Lower leg skin (tissue), 4 donors: Measurements from ENCODE around the gene SH3D19. TPM values are rescaled to one million over a fixed set of nuclear protein-coding genes. Genes with fewer than 3 reads are reported as not detected.

Experiments used
- DNase-seq, 2 donors: peaks; one replicate each; pipeline ENCODE4 v3.0.0-alpha.2; 2019; ENCODE audit warnings: low spot score in 2 of 2
- H3K4me3 ChIP-seq: fragments of 200-600 bp; sonication (generic); 2 replicates; pipeline ENCODE4 v1.5.1; 2017; ENCODE audit warnings: mild to moderate bottlenecking, low read depth; ENCODE audit not compliant: poor library complexity, severe bottlenecking
- CTCF ChIP-seq, 3 donors: fragments of 450-650 bp; IDR thresholded peaks; one replicate each; pipeline ENCODE4 v1.5.1; 2016; ENCODE audit warnings: antibody characterized with exemption in 3 of 3, mild to moderate bottlenecking in 3 of 3, moderate library complexity in 2 of 3
- POLR2A ChIP-seq, 2 donors: fragments of 450-650 bp; IDR thresholded peaks; one replicate each; pipeline ENCODE4 v1.6.1; 2016 to 2017; ENCODE audit warnings: antibody characterized with exemption in 2 of 2, mild to moderate bottlenecking in 1 of 2, moderate library complexity in 1 of 2
- WGBS, 2 donors: methylation state at CpG; one replicate each; pipeline ENCODE4 v1.1.5; 2018; 5-methylcytosine and 5-hydroxymethylcytosine counted together
- intact Hi-C: fragments of 100-400 bp; cut with DNase I; formaldehyde crosslinking; loops from one replicate; pipeline ENCODE4 v1.15.0; 2023; ENCODE audit warnings: low total_unique reads
- total RNA-seq, 4 donors: library from RNA; depleted of rRNA; stranded (reverse); fragments of >200 nt; gene quantifications; one replicate each; pipeline ENCODE4 v1.1.0, GENCODE V29; 2016

SH3D19 gene
- total RNA-seq, 4 donors from 2014 or later: 70.8 to 82.5 (median 78.6) TPM

GRCh38 chr4:151099229-151099975, 226.0 kb downstream of the SH3D19 start, which contains the start of gene RPS3A:
RPS3A (plus strand) TSS chr4:151099628; CDS start chr4:151099653, 25 bp downstream.
- intact Hi-C loops: no loop called here
- peak within 1 kb of the TSS; percentile 83 for H3K4me3 ChIP-seq
- DNase-seq: peak; percentile 97 to 99
- WGBS, 2 donors: 1 to 2% methylated on average over 51 to 53 of the region's 69 CpGs
- TF ChIP-seq CTCF (IDR thresholded peaks at IDR 0.05) (peak in 1 of 3 donors; percentile 71), POLR2A (IDR thresholded peaks at IDR 0.05) (no peak)

- intact Hi-C loops: no loop called here
- WGBS, 2 donors: 21 to 23% methylated on average over 8 of the region's 8 CpGs
- peak in 1 of 2 donors; percentile 85 for DNase-seq
- no peak for TF ChIP-seq CTCF (IDR thresholded peaks at IDR 0.05)
- TF ChIP-seq POLR2A (IDR thresholded peaks at IDR 0.05): no peak
- H3K4me3 ChIP-seq: peak overlapping the region; percentile 5
These were observed 226.5 kb downstream of the SH3D19 start for GRCh38 chr4:151098979-151099228.

GRCh38 chr4:151097759-151098158, 227.6 kb downstream of the SH3D19 start:
- H3K4me3 ChIP-seq: no peak overlapping the region
- no peak for TF ChIP-seq CTCF (IDR thresholded peaks at IDR 0.05)
- no peak for TF ChIP-seq POLR2A (IDR thresholded peaks at IDR 0.05)
- intact Hi-C loops: no loop called here
- WGBS, 2 donors: 92 to 95% methylated on average over 3 of the region's 3 CpGs
- DNase-seq: no peak

GRCh38 chr4:151095142-151095541, 230.3 kb downstream of the SH3D19 start:
- intact Hi-C loops: no loop called here
- 92 to 94% methylated on average over 3 of the region's 3 CpGs for WGBS, 2 donors
- no peak for TF ChIP-seq CTCF (IDR thresholded peaks at IDR 0.05)
- no peak for TF ChIP-seq POLR2A (IDR thresholded peaks at IDR 0.05)
- no peak overlapping the region for H3K4me3 ChIP-seq
- no peak for DNase-seq

- intact Hi-C loops: no loop called here
- no peak for TF ChIP-seq POLR2A (IDR thresholded peaks at IDR 0.05)
- no peak for TF ChIP-seq CTCF (IDR thresholded peaks at IDR 0.05)
- DNase-seq: peak in 1 of 2 donors; percentile 36
- no peak overlapping the region for H3K4me3 ChIP-seq
- 75 to 93% methylated on average over 2 of the region's 2 CpGs for WGBS, 2 donors
These were observed 231.1 kb downstream of the SH3D19 start for GRCh38 chr4:151094290-151094751.

GRCh38 chr4:151093203-151093602, 232.2 kb downstream of the SH3D19 start:
- no peak overlapping the region for H3K4me3 ChIP-seq
- intact Hi-C loops: no loop called here
- DNase-seq: no peak
- 64 to 65% methylated on average over 3 of the region's 3 CpGs for WGBS, 2 donors
- TF ChIP-seq CTCF (IDR thresholded peaks at IDR 0.05): no peak
- no peak for TF ChIP-seq POLR2A (IDR thresholded peaks at IDR 0.05)
